Pancreas (tissue), 10 donors: ENCODE results near the gene OGFOD3. TPM values are rescaled to one million over a fixed set of nuclear protein-coding genes. Genes with fewer than 3 reads are reported as not detected.

Experiments used
- ATAC-seq, 4 donors: fragments of 200-7000 bp; cut with Tn5 transposase; one replicate each; pipeline versions ENCODE4 v1.8.0 to v1.9.1; 2020; ENCODE audit warnings: mild to moderate bottlenecking in 4 of 4, moderate library complexity in 4 of 4
- DNase-seq, 6 donors: peaks; one replicate each; pipeline ENCODE4 v3.0.0-alpha.2; 2020
- FAIRE-seq: peaks from 2 replicates; lab custom pipeline; 2012; peaks lifted over from hg19 to GRCh38; lab: Jason Lieb, UNC
- H3K27ac ChIP-seq, 4 donors: fragments of 200-600 bp; sonication (generic); 1 replicate in 3 of 4; 2 replicates in 1 of 4; pipeline versions ENCODE4 v1.5.0 to v1.8.0; 2020
- H3K27me3 ChIP-seq, 4 donors: fragments of 200-600 bp; one replicate each; pipeline ENCODE4 v1.8.0; 2021
- H3K36me3 ChIP-seq, 3 donors: fragments of 200-600 bp; sonication (generic) in 1 of 3; one replicate each; pipeline versions ENCODE4 v1.5.0 to v1.8.0; 2020 to 2021
- H3K4me1 ChIP-seq, 3 donors: fragments of 200-600 bp; one replicate each; pipeline ENCODE4 v1.8.0; 2021
- H3K4me3 ChIP-seq, 4 donors: fragments of 200-600 bp; sonication (generic) in 2 of 4; one replicate each; pipeline versions ENCODE4 v1.5.0 to v1.8.0; 2020 to 2021
- H3K9me3 ChIP-seq, 4 donors: fragments of 200-600 bp; one replicate each; pipeline ENCODE4 v1.8.0; 2021
- CTCF ChIP-seq, 4 donors: fragments of 200-600 bp; sonication (generic) in 3 of 4; IDR thresholded peaks; one replicate each; pipeline versions ENCODE4 v1.5.0 to v1.8.0; 2021; ENCODE audit warnings: antibody characterized with exemption in 4 of 4
- WGBS, 2 donors: extraction: QIAGEN DNeasy Blood & Tissue Kit; methylation state at CpG; one replicate each; pipeline ENCODE4 v1.1.7; 2013; 5-methylcytosine and 5-hydroxymethylcytosine counted together
- intact Hi-C, 3 donors: fragments of 100-400 bp; cut with DNase I; formaldehyde crosslinking; loops; one replicate each; pipeline versions ENCODE4 v1.11.1 to v1.14.2; 2022
- polyA plus RNA-seq, 2 donors: library from polyadenylated mRNA; stranded (reverse); fragments of 200-250 nt; gene quantifications; one replicate each; pipeline ENCODE4 v1.2.3, GENCODE V29; 2013
- total RNA-seq, 6 donors: library from RNA; stranded (reverse); fragmentation: NEBNext Ultra II Directional in 4 of 6; extraction: Animal tissue kit (Norgen Biotek cat#: 25700) in 4 of 6; gene quantifications; one replicate each; pipeline versions ENCODE4 v1.2.1 to v1.2.4, GENCODE V29; 2021 to 2023
- donor health status: healthy with polysubstance abuse.
- donor health status: DM: no; HTN: no; CAD: no; lungs with moderate emphysema.
- donor health status: DM: no; HTN: no; CAD: no.
- donor health status: control.
- donor health status: control.
- donor health status: Bipolar disorder and iron deficiency.
- donor health status: DM: yes; HTN: yes; CAD: no.
- donor health status: DM: no; HTN: no; CAD: no.
- donor health status: DM: no; HTN: no; CAD: no.
- donor health status: DM: yes; HTN: yes; CAD: no.

OGFOD3 gene
- total and polyA plus RNA-seq, 8 donors: 17.8 to 28.0 (median 19.9) TPM

GRCh38 chr17:82408938-82409318, 9.5 kb downstream of the OGFOD3 start:
- no peak for TF ChIP-seq CTCF (IDR thresholded peaks at IDR 0.05)
- no peaks in the 10 kb centered on the region for H3K4me1 ChIP-seq
- FAIRE-seq (no peak), ATAC-seq (no peak), DNase-seq (peak in 1 of 6 donors; percentile 15)
- H3K9me3 ChIP-seq: no peaks in the 10 kb centered on the region
- 94 to 96% methylated on average over 21 of the region's 21 CpGs for WGBS, 2 donors
- H3K36me3 ChIP-seq: peaks cover 0 to 3% (median 0%) of the 10 kb centered on the region in 3 donors
- intact Hi-C loops: no loop called here
- no peak overlapping the region for H3K4me3 ChIP-seq
- no peaks in the 10 kb centered on the region for H3K27me3 ChIP-seq
- H3K27ac ChIP-seq: no peak overlapping the region

DNA sequence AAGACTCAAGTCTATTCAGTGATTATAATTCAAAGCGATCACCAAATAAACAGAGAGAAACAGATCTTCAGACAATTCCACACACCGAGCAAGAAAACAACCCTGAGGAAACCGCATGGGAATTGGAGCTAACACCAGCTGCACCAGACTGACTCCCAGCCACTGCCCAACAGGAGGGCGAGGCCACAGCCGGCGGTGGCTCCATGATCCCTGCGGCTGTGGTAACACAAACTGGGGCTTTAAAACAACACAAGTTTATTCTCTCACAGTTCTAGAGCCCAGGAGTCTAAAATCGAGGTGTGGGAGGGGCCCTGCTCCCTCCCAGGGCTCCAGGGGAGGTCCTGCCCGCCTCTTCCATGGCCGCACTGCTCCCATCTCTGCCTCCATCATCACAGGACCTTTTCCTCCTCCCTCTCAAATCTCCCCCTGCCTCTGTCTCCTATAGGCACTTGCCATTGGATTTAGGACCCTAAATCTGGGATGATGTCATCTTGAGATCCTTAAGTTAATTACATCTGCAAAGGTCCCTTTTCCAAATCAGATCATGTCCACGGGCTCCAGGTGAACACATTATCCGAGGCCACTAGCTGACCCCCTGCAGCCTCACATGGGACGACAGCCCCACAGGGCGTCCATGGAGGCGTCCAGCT, 10.0 kb downstream of the OGFOD3 start:
- TF ChIP-seq CTCF (IDR thresholded peaks at IDR 0.05): no peak
- H3K4me1 ChIP-seq: no peaks in the 10 kb centered on the region
- H3K27ac ChIP-seq: no peak overlapping the region
- no peak for ATAC-seq
- 90 to 92% methylated on average over 15 of the region's 15 CpGs for WGBS, 2 donors
- peak in 1 of 6 donors; percentile 3 for DNase-seq
- FAIRE-seq: no peak
- no peaks in the 10 kb centered on the region for H3K27me3 ChIP-seq
- H3K4me3 ChIP-seq: no peak overlapping the region
- H3K36me3 ChIP-seq: peaks cover 0 to 5% (median 3%) of the 10 kb centered on the region in 3 donors
- intact Hi-C loops: no loop called here
- H3K9me3 ChIP-seq: no peaks in the 10 kb centered on the region

GRCh38 chr17:82407255-82407654, 11.1 kb downstream of the OGFOD3 start:
- Histone ChIP-seq H3K27ac (no peak overlapping the region), H3K4me3 (no peak overlapping the region), H3K27me3 (no peaks in the 10 kb centered on the region), H3K4me1 (no peaks in the 10 kb centered on the region), H3K9me3 (no peaks in the 10 kb centered on the region), H3K36me3 (peaks cover 0 to 6% (median 3%) of the 10 kb centered on the region in 3 donors)
- no peak for TF ChIP-seq CTCF (IDR thresholded peaks at IDR 0.05)
- DNase-seq (peak in 1 of 6 donors; percentile 24), ATAC-seq (peak in 1 of 4 donors; percentile 14), FAIRE-seq (no peak)
- WGBS, 2 donors: 87 to 92% methylated on average over 13 of the region's 13 CpGs
- intact Hi-C loops: no loop called here

- WGBS, 2 donors: 92% methylated on average over 14 of the region's 14 CpGs
- ATAC-seq: no peak
- Histone ChIP-seq H3K4me1 (no peaks in the 10 kb centered on the region), H3K27me3 (no peaks in the 10 kb centered on the region), H3K9me3 (no peaks in the 10 kb centered on the region), H3K4me3 (no peak overlapping the region), H3K36me3 (peaks cover 0 to 6% (median 3%) of the 10 kb centered on the region in 3 donors), H3K27ac (no peak overlapping the region)
- no peak for TF ChIP-seq CTCF (IDR thresholded peaks at IDR 0.05)
- DNase-seq: no peak
- intact Hi-C loops: no loop called here
- FAIRE-seq: no peak
Measured at GRCh38 chr17:82406131-82406671, 12.2 kb downstream of the OGFOD3 start.

- Histone ChIP-seq H3K4me1 (no peaks in the 10 kb centered on the region), H3K36me3 (peaks cover 0 to 6% (median 3%) of the 10 kb centered on the region in 3 donors), H3K9me3 (no peaks in the 10 kb centered on the region), H3K27ac (no peak overlapping the region), H3K27me3 (no peaks in the 10 kb centered on the region), H3K4me3 (no peak overlapping the region)
- TF ChIP-seq CTCF (IDR thresholded peaks at IDR 0.05): no peak
- ATAC-seq (no peak), DNase-seq (peak in 1 of 6 donors; percentile 5), FAIRE-seq (no peak)
- intact Hi-C loops: no loop called here
- WGBS, 2 donors: 95% methylated on average over 14 of the region's 14 CpGs
Measured at GRCh38 chr17:82405051-82405450, 13.3 kb downstream of the OGFOD3 start.
